Common myeloid progenitor, CD34-positive (primary cell): ENCODE data around the gene HMGCL.

ENCODE experiments used
- CTCF ChIA-PET: fragments of 350-600 bp; sonication (Branson Sonifier 250); formaldehyde crosslinking; loops from one replicate; lab custom pipeline; 2021; ENCODE audit warnings: antibody characterized with exemption; lab: Charles Lee
- POLR2A ChIA-PET: fragments of 350-600 bp; sonication (Branson Sonifier 250); formaldehyde crosslinking; loops from one replicate; lab custom pipeline; 2021; ENCODE audit warnings: antibody characterized with exemption; lab: Charles Lee
- DNase-seq, 3 donors: peaks; one replicate each; pipeline versions ENCODE4 v3.0.0 to v3.0.0-alpha.2; 2013
- H3K27ac ChIP-seq, 2 experiments: 1 replicate in 1 of 2; 2 replicates in 1 of 2; pipeline ENCODE4 v1.7.0; 2013; ENCODE audit warnings: inconsistent platforms in 2 of 2, low read length in 2 of 2, mild to moderate bottlenecking in 2 of 2, low read depth in 1 of 2, moderate library complexity in 1 of 2; ENCODE audit not compliant: severe bottlenecking in 2 of 2, insufficient read depth in 1 of 2, poor library complexity in 1 of 2
- H3K27me3 ChIP-seq, 5 experiments: replicated peaks in 2 of 5; 1 replicate in 3 of 5; 2 replicates in 2 of 5; pipeline versions ENCODE4 v1.6.1 to v1.7.0; 2013; ENCODE audit warnings: low read length in 4 of 5, mild to moderate bottlenecking in 2 of 5, moderate library complexity in 2 of 5, inconsistent platforms in 1 of 5; ENCODE audit not compliant: insufficient read depth in 5 of 5, control insufficient read depth in 4 of 5
- H3K36me3 ChIP-seq, 4 experiments: 1 replicate in 2 of 4; 2 replicates in 2 of 4; pipeline versions ENCODE4 v1.6.1 to v1.7.0; 2013; ENCODE audit warnings: low read length in 3 of 4, control low read depth in 1 of 4, mild to moderate bottlenecking in 1 of 4; ENCODE audit not compliant: control insufficient read depth in 4 of 4, insufficient read depth in 4 of 4
- H3K4me1 ChIP-seq, 4 experiments: 1 replicate in 3 of 4; 2 replicates in 1 of 4; pipeline versions ENCODE4 v1.6.1 to v1.7.1; 2013; ENCODE audit warnings: low read length in 3 of 4, mild to moderate bottlenecking in 3 of 4, control low read depth in 1 of 4, inconsistent platforms in 1 of 4, moderate library complexity in 1 of 4; ENCODE audit not compliant: control insufficient read depth in 4 of 4, insufficient read depth in 4 of 4; ENCODE audit errors: control extremely low read depth in 1 of 4
- H3K4me3 ChIP-seq, 7 experiments: 1 replicate in 4 of 7; 2 replicates in 3 of 7; pipeline versions ENCODE4 v1.5.1 to v1.7.0; 2013; ENCODE audit warnings: mild to moderate bottlenecking in 7 of 7, low read length in 6 of 7, moderate library complexity in 6 of 7, inconsistent platforms in 2 of 7, low read depth in 2 of 7, control low read depth in 1 of 7; ENCODE audit not compliant: insufficient read depth in 4 of 7, control insufficient read depth in 1 of 7; ENCODE audit errors: extremely low read depth in 1 of 7
- H3K9me3 ChIP-seq, 5 experiments: 1 replicate in 4 of 5; 2 replicates in 1 of 5; pipeline versions ENCODE4 v1.6.1 to v1.7.1; 2013; ENCODE audit warnings: low read length in 4 of 5, mild to moderate bottlenecking in 2 of 5, inconsistent platforms in 1 of 5, low read depth in 1 of 5, moderate library complexity in 1 of 5; ENCODE audit not compliant: control insufficient read depth in 4 of 5, insufficient read depth in 2 of 5; ENCODE audit errors: control extremely low read depth in 1 of 5
- WGBS: methylation state at CpG from one replicate; pipeline ENCODE4 v1.1.5; 2013; ENCODE audit not compliant: insufficient coverage; 5-methylcytosine and 5-hydroxymethylcytosine counted together

Gene HMGCL

GRCh38 chr1:23776217-23776616 lies 49.0 kb downstream of the HMGCL start:
- Histone ChIP-seq H3K36me3 (peaks cover 0 to 7% (median 3%) of the 10 kb centered on the region in 4 experiments), H3K4me3 (no peak overlapping the region), H3K27ac (no peak overlapping the region), H3K4me1 (peaks cover 13 to 34% (median 21%) of the 10 kb centered on the region in 4 experiments), H3K9me3 (no peaks in the 10 kb centered on the region), H3K27me3 (no peaks in the 10 kb centered on the region)
- WGBS = 52% methylated on average over 2 of the region's 2 CpGs
- no peak for DNase-seq
- ChIA-PET POLR2A (interaction anchor here (1.0 kb wide), 1 partner anchor 32 kb away, joined by 7 read pairs; no protein-coding TSS in a partner anchor), CTCF (interaction anchor here (1.2 to 4.7 kb wide), 6 partner anchors 10 to 140 kb away, joined by 3 to 28 read pairs (median 8); partner anchors contain the start of gene GALE)

GRCh38 chr1:23774174-23774880 lies 50.9 kb downstream of the HMGCL start:
- CTCF ChIA-PET = interaction anchor here (0.9 to 4.7 kb wide), 10 partner anchors 8 to 142 kb away, joined by 3 to 28 read pairs (median 4); partner anchors contain the start of genes GALE and LYPLA2
- POLR2A ChIA-PET = no interaction called here
- Histone ChIP-seq H3K27me3 (no peaks in the 10 kb centered on the region), H3K9me3 (no peaks in the 10 kb centered on the region), H3K4me1 (peaks cover 11 to 25% (median 18%) of the 10 kb centered on the region in 4 experiments), H3K4me3 (no peak overlapping the region), H3K36me3 (peaks cover 0 to 4% (median 3%) of the 10 kb centered on the region in 4 experiments), H3K27ac (no peak overlapping the region)
- DNase-seq = no peak
- WGBS = 81% methylated on average over 3 of the region's 6 CpGs

GRCh38 chr1:23772854-23773242 lies 52.4 kb downstream of the HMGCL start:
- CTCF ChIA-PET = no interaction called here
- DNase-seq = no peak
- WGBS = 93% methylated on average over 7 of the region's 10 CpGs

GRCh38 chr1:23772049-23772853 lies 53.0 kb downstream of the HMGCL start:
- CTCF ChIA-PET = interaction anchor here (0.7 to 2.6 kb wide), 24 partner anchors 8 to 148 kb away, joined by 3 to 24 read pairs (median 4); partner anchors contain the start of genes GALE and HMGCL
- POLR2A ChIA-PET = interaction anchor here (0.7 to 1.0 kb wide), 3 partner anchors 26 to 37 kb away, joined by 3 to 13 read pairs (median 6); no protein-coding TSS in a partner anchor
- no peaks in the 10 kb centered on the region for H3K27me3 ChIP-seq
- peaks cover 0 to 20% (median 12%) of the 10 kb centered on the region in 4 experiments for H3K36me3 ChIP-seq
- H3K27ac ChIP-seq = peak overlapping the region in 1 of 2 experiments; percentile 29
- H3K4me1 ChIP-seq = peaks cover 3 to 11% (median 8%) of the 10 kb centered on the region in 4 experiments
- WGBS = 25% methylated on average over 7 of the region's 14 CpGs
- peak; percentile 76 to 87 (median 81) for DNase-seq
- H3K4me3 ChIP-seq = no peak overlapping the region
- H3K9me3 ChIP-seq = no peaks in the 10 kb centered on the region

More at GRCh38 chr1:23772854-23773242, 52.4 kb downstream of the HMGCL start:
- Histone ChIP-seq H3K9me3 (no peaks in the 10 kb centered on the region), H3K27ac (peak overlapping the region in 1 of 2 experiments; percentile 29), H3K4me3 (no peak overlapping the region), H3K4me1 (peaks cover 6 to 16% (median 11%) of the 10 kb centered on the region in 4 experiments), H3K27me3 (no peaks in the 10 kb centered on the region), H3K36me3 (peaks cover 0 to 16% (median 10%) of the 10 kb centered on the region in 4 experiments)
- POLR2A ChIA-PET = no interaction called here

DNA sequence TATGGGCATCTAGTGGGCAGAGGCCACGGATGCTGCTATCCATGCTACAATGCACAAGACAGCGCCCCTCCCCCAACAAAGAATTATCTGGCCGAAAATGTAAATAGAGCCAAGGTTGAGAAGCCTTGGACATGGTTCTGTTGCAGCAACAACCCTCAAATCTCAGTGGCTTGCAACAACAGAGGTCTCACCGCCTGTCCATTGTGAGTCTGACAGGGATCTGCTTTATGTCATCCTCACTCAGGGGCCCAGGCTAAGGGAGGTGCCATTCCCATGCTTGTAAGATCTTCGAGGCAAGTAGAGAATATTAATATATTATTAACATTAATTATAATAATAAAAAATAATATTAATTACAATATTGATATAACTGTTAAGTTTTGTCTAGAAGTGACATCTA lies 56.5 kb downstream of the HMGCL start:
- Histone ChIP-seq H3K4me3 (no peak overlapping the region), H3K4me1 (peaks cover 0 to 5% (median 3%) of the 10 kb centered on the region in 4 experiments), H3K36me3 (peaks cover 0 to 35% (median 16%) of the 10 kb centered on the region in 4 experiments), H3K9me3 (no peaks in the 10 kb centered on the region), H3K27ac (no peak overlapping the region), H3K27me3 (no peaks in the 10 kb centered on the region)
- ChIA-PET CTCF (no interaction called here), POLR2A (no interaction called here)
- 100% methylated on average over 4 of the region's 5 CpGs for WGBS
- no peak for DNase-seq

GRCh38 chr1:23763041-23763577 lies 62.1 kb downstream of the HMGCL start:
- ChIA-PET CTCF (interaction anchor here (0.8 to 2.1 kb wide), 4 partner anchors 8 to 154 kb away, joined by 3 to 5 read pairs (median 5); no protein-coding TSS in a partner anchor), POLR2A (no interaction called here)
- DNase-seq = no peak
- Histone ChIP-seq H3K36me3 (peaks cover 9 to 69% (median 42%) of the 10 kb centered on the region in 4 experiments), H3K4me3 (no peak overlapping the region), H3K4me1 (no peaks in the 10 kb centered on the region), H3K27me3 (no peaks in the 10 kb centered on the region), H3K9me3 (no peaks in the 10 kb centered on the region), H3K27ac (no peak overlapping the region)
- WGBS = 94% methylated on average over 6 of the region's 7 CpGs
